Measurements from ENCODE around the gene DLST.

- TF ChIP-seq, protein P1, sequence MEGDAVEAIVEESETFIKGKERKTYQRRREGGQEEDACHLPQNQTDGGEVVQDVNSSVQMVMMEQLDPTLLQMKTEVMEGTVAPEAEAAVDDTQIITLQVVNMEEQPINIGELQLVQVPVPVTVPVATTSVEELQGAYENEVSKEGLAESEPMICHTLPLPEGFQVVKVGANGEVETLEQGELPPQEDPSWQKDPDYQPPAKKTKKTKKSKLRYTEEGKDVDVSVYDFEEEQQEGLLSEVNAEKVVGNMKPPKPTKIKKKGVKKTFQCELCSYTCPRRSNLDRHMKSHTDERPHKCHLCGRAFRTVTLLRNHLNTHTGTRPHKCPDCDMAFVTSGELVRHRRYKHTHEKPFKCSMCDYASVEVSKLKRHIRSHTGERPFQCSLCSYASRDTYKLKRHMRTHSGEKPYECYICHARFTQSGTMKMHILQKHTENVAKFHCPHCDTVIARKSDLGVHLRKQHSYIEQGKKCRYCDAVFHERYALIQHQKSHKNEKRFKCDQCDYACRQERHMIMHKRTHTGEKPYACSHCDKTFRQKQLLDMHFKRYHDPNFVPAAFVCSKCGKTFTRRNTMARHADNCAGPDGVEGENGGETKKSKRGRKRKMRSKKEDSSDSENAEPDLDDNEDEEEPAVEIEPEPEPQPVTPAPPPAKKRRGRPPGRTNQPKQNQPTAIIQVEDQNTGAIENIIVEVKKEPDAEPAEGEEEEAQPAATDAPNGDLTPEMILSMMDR (IDR thresholded peaks at IDR 0.05): no peak
- TF ChIP-seq ZFX (IDR thresholded peaks at IDR 0.05; ENCODE audit: borderline replicate concordance): no peak
Measured at GRCh38 chr14:74846168-74846567, 35.5 kb upstream of the DLST start.
